NCI-H1092 treated with DMSO at 0.1 percent for 48 hours (cell line): ENCODE data around the gene CARS1.
"Not testable (repeated sequence)": the region's sequence is repeated elsewhere in the genome, so short reads cannot be mapped to it uniquely, and the experiment has no call there.

Experiments used
- DNase-seq: peaks from one replicate; lab custom pipeline; 2025; lab: John Stamatoyannopoulos, UW

The CARS1 gene

DNA sequence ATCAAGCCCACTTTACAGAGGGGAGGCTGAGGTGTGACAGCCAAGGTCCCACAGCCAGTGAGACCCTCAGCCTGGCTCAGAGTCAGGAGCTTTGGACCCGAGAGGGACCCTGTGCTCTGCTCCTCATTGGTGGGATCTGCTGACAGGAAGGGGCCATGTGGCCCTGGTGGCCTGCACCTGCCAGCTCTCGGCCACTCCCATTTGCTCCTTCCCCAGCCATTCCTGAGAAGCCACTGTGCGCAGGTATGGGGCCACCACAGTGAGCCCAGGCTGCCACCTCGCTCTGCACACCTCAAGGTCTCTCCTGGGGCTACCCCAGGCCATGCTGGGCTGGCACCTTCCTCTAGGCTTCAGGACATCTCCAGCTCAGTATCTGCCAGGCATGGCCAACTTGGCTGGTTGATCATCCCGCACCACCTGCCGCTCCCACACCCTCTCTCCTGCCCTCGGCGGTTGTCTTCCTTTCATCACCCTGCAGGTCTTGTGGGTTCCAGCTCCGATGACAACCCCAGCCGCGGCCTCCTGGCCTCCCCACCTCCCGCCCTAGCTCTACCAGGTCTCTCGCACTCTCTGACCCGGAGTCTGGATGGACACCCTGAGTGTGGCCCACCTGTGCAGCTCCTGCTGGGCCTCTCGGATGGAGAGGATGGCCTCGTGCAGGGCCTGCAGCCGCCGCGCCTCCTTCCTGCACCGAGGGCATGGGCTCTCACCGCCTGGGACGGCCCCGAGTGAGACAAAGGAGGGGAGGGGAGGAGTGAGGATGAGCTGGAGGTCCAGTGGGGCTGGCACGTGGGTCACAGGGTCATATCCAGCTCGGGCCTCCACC lies 32.2 kb upstream of the CARS1 start:
- no peak for DNase-seq

GRCh38 chr11:3088806-3089205 lies 31.6 kb upstream of the CARS1 start:
- DNase-seq = peak; percentile 14

- DNase-seq = no peak
Observed at GRCh38 chr11:3087821-3088800, 30.9 kb upstream of the CARS1 start.

DNA sequence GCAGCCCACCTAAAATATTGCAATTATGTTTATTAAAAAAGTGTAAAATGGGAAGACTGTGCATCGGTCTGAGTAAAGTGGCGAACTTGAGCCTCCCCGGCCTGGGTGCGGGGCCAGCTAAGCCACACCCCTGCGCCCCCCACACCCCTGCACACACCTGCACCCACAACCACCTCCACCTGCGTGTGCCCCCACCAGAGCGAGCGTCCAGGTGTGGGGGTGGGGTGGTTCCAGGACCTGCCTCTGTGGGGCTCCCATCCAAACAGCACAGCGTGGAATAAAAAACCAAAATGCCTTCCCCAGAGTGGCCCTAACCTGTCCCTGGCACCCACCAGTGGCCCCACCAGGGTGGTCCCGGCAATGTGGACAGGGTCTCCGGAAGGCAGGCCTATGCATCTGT lies 30.1 kb upstream of the CARS1 start:
- DNase-seq = no peak

DNA sequence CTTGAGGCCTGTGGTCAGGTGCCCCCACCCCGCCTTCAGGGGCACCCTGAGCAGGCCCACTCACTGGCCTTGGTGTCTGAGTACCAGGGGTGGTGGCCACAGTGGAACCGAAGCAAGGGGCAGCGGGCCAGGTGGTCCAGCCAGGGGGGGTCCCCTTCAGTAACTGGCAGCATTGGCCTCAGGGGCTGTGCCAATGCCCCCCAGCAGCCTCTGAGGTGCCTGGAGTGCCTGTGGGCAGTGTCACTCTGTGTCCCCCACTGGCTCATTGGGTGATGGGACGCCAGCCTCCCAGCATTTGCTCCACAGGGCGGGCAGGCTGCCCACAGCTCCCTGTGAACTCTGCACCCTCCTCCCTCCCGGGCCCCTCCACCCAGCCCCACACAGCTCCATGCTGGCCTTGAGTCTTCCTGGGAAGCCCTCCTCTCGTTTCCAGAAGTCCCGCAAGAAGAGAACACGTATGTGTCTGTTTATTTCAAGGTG lies 29.5 kb upstream of the CARS1 start:
- no peak for DNase-seq

DNA sequence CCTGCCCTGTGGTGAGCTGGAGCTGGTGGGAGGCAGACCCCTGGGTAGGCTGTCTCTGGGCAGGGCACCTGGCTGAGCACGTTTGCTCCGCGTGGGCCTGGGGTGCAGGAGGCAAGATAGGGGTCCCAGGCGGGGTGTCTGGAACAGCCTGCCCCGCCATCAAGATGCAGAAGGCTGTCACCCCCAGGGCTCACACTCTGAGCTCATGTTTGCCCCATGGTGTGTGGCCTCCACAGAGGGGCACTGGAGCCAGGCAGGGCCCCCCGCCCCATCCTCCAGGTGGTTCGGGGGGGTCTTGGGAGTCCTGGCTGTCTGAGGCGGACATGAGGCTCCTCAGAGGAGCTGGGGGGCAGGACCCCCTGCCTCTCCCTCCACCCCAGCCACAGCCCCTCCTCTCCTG lies 28.9 kb upstream of the CARS1 start:
- no peak for DNase-seq

- no peak for DNase-seq
Observed at GRCh38 chr11:3085052-3085451, 27.8 kb upstream of the CARS1 start.

DNA sequence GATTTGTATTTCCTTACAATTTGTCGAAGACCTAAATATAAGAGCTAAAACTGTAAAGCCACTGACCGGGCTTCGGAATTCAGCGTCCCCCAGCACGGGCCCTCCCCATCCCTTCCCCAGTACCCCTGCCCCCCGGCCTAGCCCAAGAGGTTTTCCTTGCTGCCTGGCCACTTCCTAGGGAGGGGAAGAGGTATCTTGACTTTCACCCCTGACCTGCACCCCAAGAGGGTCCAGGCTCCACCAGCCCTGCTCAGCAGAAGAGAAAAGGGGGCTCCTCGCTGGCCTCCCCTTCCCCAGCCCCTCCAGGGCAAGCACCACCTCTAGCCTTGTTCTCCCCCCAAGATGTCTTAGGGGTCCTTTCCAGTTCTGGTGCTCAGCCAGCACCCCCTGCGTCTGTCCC lies 26.1 kb upstream of the CARS1 start:
- no peak for DNase-seq

DNA sequence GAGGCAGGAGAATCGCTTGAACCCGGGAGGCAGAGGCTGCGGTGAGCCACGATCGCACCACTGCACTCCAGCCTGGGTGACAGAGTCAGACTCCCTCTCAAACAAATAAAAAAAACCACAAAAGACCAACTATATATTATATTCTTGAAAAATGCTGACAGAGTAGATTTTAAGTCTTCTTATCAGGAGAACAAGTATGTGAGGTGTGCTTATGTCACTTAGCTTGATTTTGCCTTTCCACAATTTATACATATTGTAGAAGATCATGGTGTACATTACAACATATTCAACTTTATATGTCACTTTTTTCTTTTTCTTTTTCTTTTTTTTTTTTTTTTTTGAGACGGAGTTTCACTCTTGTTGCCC lies 24.1 kb upstream of the CARS1 start:
- no peak for DNase-seq

DNA sequence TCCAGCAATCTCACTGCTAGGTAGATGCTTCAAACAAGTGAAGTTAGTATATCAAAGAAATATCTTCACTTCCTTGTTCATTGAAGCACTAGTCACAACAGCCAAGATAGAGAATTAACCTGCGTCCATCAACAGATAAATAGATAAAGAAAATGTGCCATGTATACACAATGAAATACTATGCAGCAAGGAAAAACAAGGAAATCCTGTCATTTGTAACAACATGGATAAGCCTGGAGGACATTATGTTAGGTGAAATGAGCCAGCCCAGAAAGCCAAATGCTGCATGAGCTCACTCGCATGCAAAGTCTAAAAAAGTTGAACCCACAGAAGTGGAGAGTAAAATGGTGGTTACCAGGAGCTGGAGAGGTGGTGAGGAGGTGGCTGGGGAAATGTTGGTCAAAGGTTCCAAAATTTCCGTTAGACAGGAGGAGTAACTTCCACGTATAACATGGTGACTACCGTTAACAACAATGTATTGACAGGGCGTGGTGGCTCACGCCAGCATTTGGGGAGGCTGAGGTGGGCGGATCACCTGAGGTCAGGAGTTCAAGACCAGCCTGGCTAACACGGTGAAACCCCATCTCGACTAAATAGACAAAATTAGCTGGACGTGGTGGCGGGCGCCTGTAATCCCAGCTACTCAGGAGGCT lies 23.6 kb upstream of the CARS1 start:
- no peak for DNase-seq

DNA sequence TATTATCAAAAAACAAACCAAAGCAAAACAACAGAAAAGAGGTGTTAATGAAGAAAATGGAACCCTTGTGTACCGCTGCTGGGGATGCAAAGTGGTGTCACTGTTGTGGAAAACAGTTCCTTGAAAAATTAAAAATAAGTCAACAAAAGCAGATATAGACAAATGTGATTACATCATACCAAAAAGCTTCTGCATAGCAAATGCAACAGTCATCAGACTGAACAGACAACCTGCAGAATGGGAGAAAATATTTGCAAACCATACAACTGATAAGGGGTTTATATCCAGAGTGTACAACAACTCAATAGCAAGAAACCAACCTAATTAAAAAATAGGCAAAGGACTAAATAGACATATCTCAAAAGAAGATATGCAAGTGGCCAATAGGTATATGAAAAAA lies 22.9 kb upstream of the CARS1 start:
- DNase-seq = no peak

GRCh38 chr11:3077846-3078440 lies 20.7 kb upstream of the CARS1 start:
- DNase-seq = no peak

- no peak for DNase-seq
Observed at GRCh38 chr11:3077189-3077836, 20.1 kb upstream of the CARS1 start.

- DNase-seq = peak; percentile 89
Observed at GRCh38 chr11:3074912-3075589, 17.8 kb upstream of the CARS1 start.

DNA sequence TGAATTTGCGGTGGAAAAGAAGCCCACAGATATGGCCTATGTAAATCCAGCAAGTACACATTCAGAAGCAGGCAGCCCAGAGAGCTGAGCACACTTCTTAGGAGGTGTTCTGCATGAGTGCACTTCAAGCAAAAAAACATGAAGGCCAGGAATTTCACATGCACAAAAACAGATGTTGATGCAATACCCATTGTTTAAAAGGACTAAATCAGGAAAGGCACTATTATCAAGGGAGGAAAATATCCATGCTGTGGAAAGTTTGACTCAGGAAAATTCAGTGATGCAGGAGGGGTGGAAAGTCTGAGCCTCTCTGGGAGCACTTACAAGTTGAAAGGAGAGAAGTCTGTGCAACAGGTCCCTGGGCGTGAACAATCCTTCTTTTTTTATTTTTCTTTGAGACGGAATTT lies 15.8 kb upstream of the CARS1 start:
- DNase-seq = peak; percentile 8

DNA sequence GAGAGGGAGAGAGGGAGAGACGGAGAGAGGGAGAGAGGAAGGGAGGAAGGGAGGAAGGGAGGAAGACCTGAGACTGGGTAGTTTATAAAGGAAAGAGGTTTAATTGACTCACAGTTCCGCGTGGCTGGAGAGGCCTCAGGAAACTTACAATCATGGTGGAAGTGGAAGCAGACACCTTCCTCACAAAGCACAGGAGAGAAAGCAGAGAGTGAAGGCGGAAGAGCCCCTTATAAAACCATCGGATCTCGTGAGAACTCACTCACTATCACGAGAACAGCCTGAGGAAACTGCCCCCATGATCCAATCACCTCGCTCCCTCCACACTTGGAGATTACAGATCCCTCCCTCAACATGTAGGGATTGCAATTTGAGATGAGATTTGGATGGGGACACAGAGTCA lies 12.2 kb upstream of the CARS1 start:
- no peak for DNase-seq

GRCh38 chr11:3066308-3066707 lies 9.1 kb upstream of the CARS1 start:
- not testable (repeated sequence) for DNase-seq

DNA sequence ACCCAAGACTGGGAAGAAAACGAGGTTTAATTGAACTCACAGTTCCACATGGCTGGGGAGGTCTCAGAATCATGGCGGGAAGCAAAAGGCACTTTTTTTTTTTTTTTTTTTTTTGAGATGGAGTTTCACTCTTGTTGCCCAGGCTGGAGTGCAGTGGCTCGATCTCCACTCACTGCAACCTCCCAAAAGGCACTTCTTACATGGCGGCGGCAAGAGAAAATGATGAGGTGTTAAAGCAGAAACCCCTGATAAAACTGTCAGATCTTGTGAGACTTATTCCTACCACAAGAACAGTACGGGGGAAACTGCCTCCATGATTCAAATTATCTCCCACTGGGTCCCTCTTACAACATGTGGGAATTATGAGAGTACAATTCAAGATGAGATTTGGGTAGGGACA lies 7.5 kb upstream of the CARS1 start:
- DNase-seq = not testable (repeated sequence)

GRCh38 chr11:3063876-3064275 lies 6.7 kb upstream of the CARS1 start:
- not testable (repeated sequence) for DNase-seq

DNA sequence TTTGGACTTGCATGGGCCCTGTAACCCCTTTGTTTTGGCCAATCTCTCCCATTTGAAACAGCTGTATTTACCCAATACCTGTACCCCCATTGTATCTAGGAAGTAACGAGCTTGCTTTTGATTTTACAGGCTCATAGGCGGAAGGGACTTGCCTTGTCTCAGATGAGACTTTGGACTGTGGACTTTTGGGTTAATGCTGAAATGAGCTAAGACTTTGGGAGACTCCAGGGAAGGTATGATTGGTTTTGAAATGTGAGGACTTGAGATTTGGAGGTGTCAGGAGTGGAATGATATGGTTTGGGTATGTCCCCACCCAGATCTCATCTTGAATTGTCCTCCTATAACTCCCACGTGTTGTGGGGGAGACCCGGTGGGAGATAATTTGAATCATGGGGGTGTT lies 6.2 kb upstream of the CARS1 start:
- not testable (repeated sequence) for DNase-seq
